Neural crest cell (in vitro differentiated cells): ENCODE results near the gene SNX32. TPM values are rescaled to one million over a fixed set of nuclear protein-coding genes. Genes with fewer than 3 reads are reported as not detected.

Experiments used
- DNase-seq: peaks from one replicate; pipeline ENCODE4 v3.0.0; 2021; ENCODE audit warnings: low read depth, mixed read lengths, low spot score
- H3K27ac Mint-ChIP-seq: one replicate; pipeline ENCODE4 v1.8.0; 2021; ENCODE audit warnings: mild to moderate bottlenecking, mixed read lengths; ENCODE audit not compliant: unreplicated experiment
- H3K27me3 Mint-ChIP-seq: 2 replicates; pipeline ENCODE4 v1.8.0; 2021; ENCODE audit warnings: low read depth, mild to moderate bottlenecking, mixed read lengths
- H3K36me3 Mint-ChIP-seq: 2 replicates; pipeline ENCODE4 v1.8.0; 2021; ENCODE audit warnings: low read depth, mild to moderate bottlenecking, mixed read lengths
- H3K4me1 Mint-ChIP-seq: 2 replicates; pipeline ENCODE4 v1.8.0; 2021; ENCODE audit warnings: mixed read lengths
- H3K4me3 Mint-ChIP-seq: one replicate; pipeline ENCODE4 v1.8.0; 2021; ENCODE audit warnings: mild to moderate bottlenecking, mixed read lengths
- H3K9me3 Mint-ChIP-seq: 2 replicates; pipeline ENCODE4 v1.8.0; 2021; ENCODE audit warnings: mixed read lengths
- CTCF ChIP-seq: fragments of 200-600 bp; sonication (generic); conservative IDR thresholded peaks from 2 replicates; pipeline ENCODE4 v1.5.0; 2021; ENCODE audit warnings: antibody characterized with exemption, mild to moderate bottlenecking
- total RNA-seq: library from RNA; stranded (reverse); gene quantifications from 2 replicates; pipeline ENCODE4 v1.2.1, GENCODE V29; 2021

SNX32 gene
- total RNA-seq, 1 donor from 2014 or later = 1.9 TPM

GRCh38 chr11:65851083-65851579 lies 17.4 kb downstream of the SNX32 start:
- H3K9me3 Mint-ChIP-seq = peaks cover 7% of the 10 kb centered on the region
- peaks cover 37% of the 10 kb centered on the region for H3K36me3 Mint-ChIP-seq
- peaks cover 26% of the 10 kb centered on the region for H3K4me1 Mint-ChIP-seq
- TF ChIP-seq CTCF = peak; percentile 66
- no peak overlapping the region for H3K27ac Mint-ChIP-seq
- DNase-seq = peak; percentile 51
- H3K27me3 Mint-ChIP-seq = peaks cover 48% of the 10 kb centered on the region
- H3K4me3 Mint-ChIP-seq = peak overlapping the region; percentile 89

- no peak for TF ChIP-seq CTCF
- Mint-ChIP-seq H3K4me3 (peak overlapping the region; percentile 89), H3K27me3 (peaks cover 56% of the 10 kb centered on the region), H3K4me1 (peaks cover 35% of the 10 kb centered on the region), H3K27ac (no peak overlapping the region), H3K9me3 (peaks cover 7% of the 10 kb centered on the region), H3K36me3 (peaks cover 45% of the 10 kb centered on the region)
- DNase-seq = no peak
Observed at GRCh38 chr11:65851811-65852507, 18.2 kb downstream of the SNX32 start.

GRCh38 chr11:65852508-65853245 lies 18.9 kb downstream of the SNX32 start:
- no peak for DNase-seq
- Mint-ChIP-seq H3K4me1 (peaks cover 35% of the 10 kb centered on the region), H3K27me3 (peaks cover 57% of the 10 kb centered on the region), H3K27ac (no peak overlapping the region), H3K36me3 (peaks cover 45% of the 10 kb centered on the region), H3K9me3 (peaks cover 7% of the 10 kb centered on the region), H3K4me3 (peak overlapping the region; percentile 89)
- TF ChIP-seq CTCF = no peak

- Mint-ChIP-seq H3K36me3 (peaks cover 45% of the 10 kb centered on the region), H3K9me3 (peaks cover 7% of the 10 kb centered on the region), H3K4me1 (peaks cover 37% of the 10 kb centered on the region), H3K27me3 (peaks cover 55% of the 10 kb centered on the region), H3K4me3 (peak overlapping the region; percentile 89), H3K27ac (no peak overlapping the region)
- no peak for TF ChIP-seq CTCF
- DNase-seq = no peak
Observed at GRCh38 chr11:65853246-65853979, 19.6 kb downstream of the SNX32 start.

- Mint-ChIP-seq H3K9me3 (peaks cover 7% of the 10 kb centered on the region), H3K27me3 (peaks cover 50% of the 10 kb centered on the region), H3K4me3 (peak overlapping the region; percentile 89), H3K36me3 (peaks cover 45% of the 10 kb centered on the region), H3K27ac (no peak overlapping the region), H3K4me1 (peaks cover 44% of the 10 kb centered on the region)
- TF ChIP-seq CTCF = no peak
- DNase-seq = no peak
Observed at GRCh38 chr11:65854161-65854592, 20.4 kb downstream of the SNX32 start.
